Stimulated activated memory B cell treated with anti-CD40 and anti-IgM and Interleukin-4, amounts not matched to agents 10 μg/mL and 1 μg/mL and 100 μg/mL, for 72 hours (primary cell): ENCODE measurements around the gene KLK12.

Experiments
- ATAC-seq: fragments of 150-1000 bp; cut with Tn5 transposase; 2 replicates; pipeline ENCODE4 v1.10.0; 2021
- H3K27ac Mint-ChIP-seq: one replicate; pipeline ENCODE4 v1.8.0; 2022; ENCODE audit warnings: mild to moderate bottlenecking, mixed read lengths
- H3K27me3 Mint-ChIP-seq: one replicate; pipeline ENCODE4 v1.8.0; 2022; ENCODE audit warnings: mixed read lengths
- H3K36me3 Mint-ChIP-seq: one replicate; pipeline ENCODE4 v1.8.0; 2022; ENCODE audit warnings: mixed read lengths
- H3K4me1 Mint-ChIP-seq: one replicate; pipeline ENCODE4 v1.8.0; 2022; ENCODE audit warnings: mixed read lengths
- H3K4me3 Mint-ChIP-seq: one replicate; pipeline ENCODE4 v1.8.0; 2022; ENCODE audit warnings: mild to moderate bottlenecking, moderate library complexity, mixed read lengths
- H3K9me3 Mint-ChIP-seq: one replicate; pipeline ENCODE4 v1.8.0; 2022; ENCODE audit warnings: mixed read lengths

The KLK12 gene

DNA sequence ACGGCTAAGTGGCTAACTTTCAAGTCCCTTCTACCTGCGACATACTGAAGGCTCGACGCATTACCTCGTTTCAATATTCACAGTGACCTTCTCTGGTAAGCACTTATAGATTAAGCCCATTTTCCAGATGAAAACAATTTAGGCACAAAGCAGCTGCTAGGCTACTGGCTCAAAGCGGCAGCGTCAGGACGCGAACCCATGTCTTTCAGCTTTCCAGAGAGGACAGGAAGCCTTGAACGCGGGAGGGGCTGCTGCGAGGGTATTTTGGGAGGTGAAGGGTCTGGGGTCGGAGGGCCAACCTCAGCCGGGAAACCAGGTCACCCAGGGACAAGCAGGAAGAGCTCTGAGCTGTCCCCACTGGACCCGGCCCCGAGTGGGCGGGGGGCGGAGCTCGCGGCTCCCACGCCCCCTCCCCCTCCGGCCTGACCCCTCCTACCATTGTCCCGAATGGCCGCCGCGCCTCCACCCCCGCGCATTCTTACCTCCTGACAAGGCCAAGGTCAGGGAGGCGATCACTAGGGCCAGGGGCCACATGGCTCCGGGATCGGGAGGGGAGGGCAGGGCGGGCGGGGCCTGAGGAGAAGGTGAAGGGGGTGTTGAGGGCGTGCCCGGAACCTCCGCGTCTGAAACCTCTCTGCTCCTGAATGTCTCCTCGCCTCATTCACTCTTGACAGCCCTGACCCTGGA, 29.9 kb upstream of the KLK12 start, which contains the start of gene KLK13:
Gene KLK13, minus strand, starts transcription at position 559 of the 687 bp plus-strand sequence. Its CDS starts 25 bp downstream, at position 534.
- H3K4me1 Mint-ChIP-seq: no peaks in the 10 kb centered on the region
- peaks cover 26% of the 10 kb centered on the region for H3K9me3 Mint-ChIP-seq
- H3K36me3 Mint-ChIP-seq: no peaks in the 10 kb centered on the region
- no peak within 1 kb of the TSS for H3K27ac Mint-ChIP-seq
- ATAC-seq: no peak
- no peak within 1 kb of the TSS for H3K4me3 Mint-ChIP-seq
- peaks cover 28% of the 10 kb centered on the region for H3K27me3 Mint-ChIP-seq

DNA sequence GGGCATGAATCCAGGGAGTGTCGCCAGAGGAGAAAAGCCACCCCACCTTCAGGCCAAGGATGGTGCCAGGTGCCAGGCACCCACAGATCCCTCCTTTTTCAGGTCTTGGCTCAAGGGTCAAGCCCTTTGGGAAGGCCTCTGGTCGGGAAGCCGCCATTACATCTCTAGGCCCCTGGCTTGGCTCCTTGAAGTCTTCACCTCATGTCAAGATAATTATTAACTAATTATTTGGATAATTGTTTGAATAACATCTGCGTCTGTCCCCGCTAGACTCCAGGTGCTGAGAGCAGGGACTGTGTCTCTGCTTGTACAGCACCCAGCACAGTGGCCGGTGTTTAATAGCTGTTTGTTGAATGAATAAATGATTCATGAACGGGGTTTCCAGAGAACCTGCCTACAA, 28.9 kb upstream of the KLK12 start:
- H3K27ac Mint-ChIP-seq: no peak overlapping the region
- H3K36me3 Mint-ChIP-seq: no peaks in the 10 kb centered on the region
- no peak for ATAC-seq
- peaks cover 29% of the 10 kb centered on the region for H3K9me3 Mint-ChIP-seq
- H3K4me1 Mint-ChIP-seq: no peaks in the 10 kb centered on the region
- H3K27me3 Mint-ChIP-seq: peaks cover 32% of the 10 kb centered on the region
- no peak overlapping the region for H3K4me3 Mint-ChIP-seq

DNA sequence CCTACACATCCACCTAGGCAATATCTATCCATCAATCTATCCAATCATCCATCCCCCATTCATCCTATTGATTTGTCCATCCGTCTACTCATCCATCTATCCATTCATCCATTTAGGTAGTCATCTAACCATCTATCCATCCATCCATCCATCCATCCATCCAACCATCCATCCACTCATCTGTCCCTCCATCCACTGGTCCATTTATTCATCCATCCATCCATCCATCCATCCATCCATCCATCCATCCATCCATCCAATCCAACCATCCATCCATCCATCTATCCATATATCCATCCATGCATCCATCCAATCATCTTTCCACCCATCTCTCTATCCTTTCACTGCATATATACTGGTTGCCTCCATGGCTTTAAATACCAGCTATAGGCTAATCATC, 26.2 kb upstream of the KLK12 start:
- H3K9me3 Mint-ChIP-seq: peaks cover 21% of the 10 kb centered on the region
- H3K4me3 Mint-ChIP-seq: no peak overlapping the region
- H3K4me1 Mint-ChIP-seq: no peaks in the 10 kb centered on the region
- ATAC-seq: no peak
- H3K36me3 Mint-ChIP-seq: no peaks in the 10 kb centered on the region
- peaks cover 47% of the 10 kb centered on the region for H3K27me3 Mint-ChIP-seq
- H3K27ac Mint-ChIP-seq: no peak overlapping the region

DNA sequence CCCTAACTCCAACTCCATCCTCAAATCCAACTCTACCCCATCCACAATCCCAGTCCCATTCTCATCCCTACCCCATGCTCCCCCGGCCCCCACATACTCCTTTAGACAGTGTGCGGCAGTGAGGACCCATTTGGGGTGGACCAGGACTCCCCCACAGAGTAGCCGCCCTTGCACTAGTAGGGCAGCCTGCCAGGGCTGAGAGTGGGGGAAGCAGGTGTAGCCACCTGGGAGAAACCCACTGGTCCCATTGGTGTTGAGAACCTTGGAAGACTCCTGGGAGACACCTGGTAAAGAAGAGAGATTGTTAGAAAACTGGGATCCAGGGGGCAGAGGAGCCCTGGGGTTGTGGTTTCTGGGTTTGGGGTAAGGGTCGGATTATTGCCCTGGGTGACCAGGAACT, 25.5 kb upstream of the KLK12 start:
- peaks cover 52% of the 10 kb centered on the region for H3K27me3 Mint-ChIP-seq
- no peaks in the 10 kb centered on the region for H3K36me3 Mint-ChIP-seq
- H3K4me3 Mint-ChIP-seq: no peak overlapping the region
- no peak overlapping the region for H3K27ac Mint-ChIP-seq
- no peak for ATAC-seq
- H3K4me1 Mint-ChIP-seq: no peaks in the 10 kb centered on the region
- peaks cover 22% of the 10 kb centered on the region for H3K9me3 Mint-ChIP-seq

DNA sequence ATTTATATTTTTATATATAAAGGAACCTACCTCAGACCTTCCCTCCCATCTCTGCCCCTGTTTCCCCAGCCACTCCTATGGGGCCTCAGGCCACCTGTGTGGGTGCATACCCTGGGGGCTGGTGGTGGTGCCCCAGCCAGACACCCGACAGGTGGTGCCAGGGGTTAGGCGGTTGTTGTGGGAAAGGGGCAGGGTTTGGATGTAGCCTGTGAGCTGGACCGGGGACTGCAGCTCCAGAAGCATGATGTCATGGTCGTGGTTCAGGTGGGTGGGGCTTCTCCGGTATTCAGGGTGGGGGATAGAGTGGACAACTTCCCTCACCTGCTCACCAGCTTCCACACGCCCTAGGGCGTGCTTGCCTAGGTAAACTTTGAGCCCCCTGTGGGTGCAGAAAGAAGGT, 24.9 kb upstream of the KLK12 start:
- Mint-ChIP-seq H3K36me3 (no peaks in the 10 kb centered on the region), H3K4me3 (no peak overlapping the region), H3K9me3 (peaks cover 22% of the 10 kb centered on the region), H3K27me3 (peaks cover 57% of the 10 kb centered on the region), H3K4me1 (no peaks in the 10 kb centered on the region), H3K27ac (no peak overlapping the region)
- ATAC-seq: no peak

DNA sequence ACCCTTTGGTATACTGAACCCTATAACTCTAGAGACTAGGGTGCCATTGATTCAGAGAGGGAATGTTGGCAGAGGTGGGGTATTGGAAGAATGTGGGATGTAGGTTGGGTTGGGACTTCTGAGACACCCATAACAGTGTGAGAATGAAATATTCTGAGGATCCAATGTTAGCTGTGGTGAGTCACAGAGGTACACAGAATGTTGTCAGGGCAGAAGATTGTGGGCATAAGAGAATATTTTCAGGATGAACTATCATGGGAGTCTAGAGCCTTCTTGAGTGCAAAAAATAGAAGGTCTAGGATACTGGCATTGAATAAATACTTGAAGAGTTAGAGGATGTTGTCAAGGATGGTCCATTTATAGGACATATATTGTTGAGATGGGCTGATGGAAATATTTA, 21.1 kb upstream of the KLK12 start:
- no peak overlapping the region for H3K27ac Mint-ChIP-seq
- H3K4me3 Mint-ChIP-seq: no peak overlapping the region

DNA sequence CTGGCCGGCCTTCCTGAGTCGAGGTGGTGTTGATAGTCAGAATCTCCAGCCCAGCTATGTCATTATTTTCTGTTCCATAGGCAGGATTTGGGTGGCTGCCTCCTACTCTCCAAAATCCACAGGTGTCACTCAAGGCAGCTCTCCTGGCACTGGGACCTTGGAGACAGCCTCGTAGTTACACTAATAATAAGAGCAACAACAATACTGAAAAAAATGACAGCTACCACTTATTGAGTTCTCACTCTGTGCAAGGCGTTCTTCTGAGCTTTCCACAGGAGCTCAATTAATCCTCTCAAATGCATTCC, 12.2 kb upstream of the KLK12 start:
- Mint-ChIP-seq H3K4me3 (no peak overlapping the region), H3K27me3 (peaks cover 7% of the 10 kb centered on the region), H3K9me3 (peaks cover 9% of the 10 kb centered on the region), H3K4me1 (no peaks in the 10 kb centered on the region), H3K27ac (no peak overlapping the region), H3K36me3 (no peaks in the 10 kb centered on the region)
- no peak for ATAC-seq

More for the DNA sequence above, 21.1 kb upstream of the KLK12 start:
- ATAC-seq: no peak
- Mint-ChIP-seq H3K9me3 (peaks cover 13% of the 10 kb centered on the region), H3K27me3 (peaks cover 61% of the 10 kb centered on the region), H3K4me1 (no peaks in the 10 kb centered on the region), H3K36me3 (no peaks in the 10 kb centered on the region)

DNA sequence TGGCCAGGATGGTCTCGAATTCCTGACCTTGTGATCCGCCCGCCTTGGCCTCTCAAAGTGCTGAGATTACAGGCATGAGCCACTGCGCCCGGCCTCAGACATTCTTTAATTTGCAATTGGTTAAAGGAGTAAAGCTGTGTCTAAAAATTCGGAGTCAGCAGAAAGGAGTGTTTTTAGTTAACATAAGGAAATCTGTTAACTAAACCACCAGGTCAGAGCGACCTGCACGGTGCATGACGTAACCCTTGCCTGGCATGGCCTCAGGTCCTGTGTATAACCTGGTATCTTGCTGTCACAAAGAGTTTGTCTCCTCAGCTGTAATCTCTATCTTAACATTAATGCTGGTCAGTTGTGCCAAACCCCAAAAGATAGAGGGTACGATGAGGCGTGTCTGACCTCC, 9.5 kb upstream of the KLK12 start:
- H3K36me3 Mint-ChIP-seq: no peaks in the 10 kb centered on the region

DNA sequence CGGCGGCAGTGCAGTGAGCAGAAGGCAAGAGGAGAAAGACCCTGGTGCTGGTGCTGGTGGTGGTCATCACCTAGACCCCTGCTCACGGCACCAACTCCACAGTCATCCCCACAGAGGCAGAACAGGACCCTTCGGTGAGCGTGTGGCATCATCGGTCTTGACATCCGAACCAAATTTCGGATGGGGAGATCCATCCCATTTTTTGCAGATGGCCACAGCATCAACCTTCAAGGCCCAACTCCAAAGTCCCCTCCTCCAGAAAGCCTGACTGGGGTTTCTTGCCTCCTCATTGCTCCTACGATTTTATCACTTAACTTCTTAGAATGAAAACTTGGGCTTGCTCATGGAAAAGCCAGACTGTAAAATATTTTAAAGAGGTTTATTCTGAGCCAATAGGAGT, 8.7 kb upstream of the KLK12 start:
- Mint-ChIP-seq H3K36me3 (no peaks in the 10 kb centered on the region), H3K9me3 (peaks cover 6% of the 10 kb centered on the region), H3K27ac (no peak overlapping the region), H3K4me1 (no peaks in the 10 kb centered on the region), H3K4me3 (no peak overlapping the region), H3K27me3 (no peaks in the 10 kb centered on the region)
- ATAC-seq: no peak

More for the DNA sequence above, 9.5 kb upstream of the KLK12 start:
- Mint-ChIP-seq H3K4me1 (no peaks in the 10 kb centered on the region), H3K27me3 (peaks cover 5% of the 10 kb centered on the region), H3K9me3 (peaks cover 9% of the 10 kb centered on the region), H3K4me3 (no peak overlapping the region), H3K27ac (no peak overlapping the region)
- no peak for ATAC-seq

DNA sequence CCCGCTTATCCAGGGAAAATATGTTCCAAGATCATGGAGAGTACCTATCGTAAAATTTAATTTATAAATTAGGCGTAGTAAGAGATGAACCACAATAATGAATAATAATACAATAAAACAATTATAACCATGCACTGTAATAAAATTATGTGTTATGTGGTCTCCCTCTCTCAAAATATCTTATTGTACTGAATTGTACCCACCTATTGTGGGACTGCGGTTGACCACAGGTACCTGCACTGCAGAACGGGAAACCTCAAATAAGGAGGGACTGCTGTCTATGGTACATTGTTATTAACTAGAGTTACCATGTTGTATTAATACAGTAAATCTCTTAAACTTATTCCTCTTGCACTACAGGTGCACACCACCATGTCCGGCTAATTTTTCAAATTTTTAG, 5.3 kb upstream of the KLK12 start:
- Mint-ChIP-seq H3K9me3 (peaks cover 2% of the 10 kb centered on the region), H3K4me3 (no peak overlapping the region), H3K27me3 (peaks cover 7% of the 10 kb centered on the region), H3K36me3 (no peaks in the 10 kb centered on the region), H3K27ac (no peak overlapping the region), H3K4me1 (no peaks in the 10 kb centered on the region)
- no peak for ATAC-seq

DNA sequence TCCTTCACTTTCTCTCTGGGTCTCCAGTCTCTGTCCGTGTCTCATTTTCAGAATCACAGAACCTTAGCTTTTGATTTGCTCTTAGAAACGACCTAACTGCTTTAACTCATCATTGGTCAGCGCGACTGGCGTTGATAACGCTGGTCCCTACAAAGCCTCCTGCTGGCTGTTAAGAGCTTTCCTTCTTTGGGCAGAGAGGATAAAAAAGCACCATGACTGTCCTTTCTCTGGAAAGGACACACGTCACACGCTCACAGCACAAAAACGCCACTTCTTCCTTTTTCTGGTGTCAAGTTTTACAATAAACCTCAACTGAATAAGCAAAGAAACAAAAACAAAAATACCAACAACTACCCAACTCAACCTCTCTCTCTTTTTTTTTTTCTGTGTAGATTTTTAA, 1.7 kb upstream of the KLK12 start:
- ATAC-seq: no peak
- peaks cover 39% of the 10 kb centered on the region for H3K27me3 Mint-ChIP-seq
- H3K4me3 Mint-ChIP-seq: no peak overlapping the region

DNA sequence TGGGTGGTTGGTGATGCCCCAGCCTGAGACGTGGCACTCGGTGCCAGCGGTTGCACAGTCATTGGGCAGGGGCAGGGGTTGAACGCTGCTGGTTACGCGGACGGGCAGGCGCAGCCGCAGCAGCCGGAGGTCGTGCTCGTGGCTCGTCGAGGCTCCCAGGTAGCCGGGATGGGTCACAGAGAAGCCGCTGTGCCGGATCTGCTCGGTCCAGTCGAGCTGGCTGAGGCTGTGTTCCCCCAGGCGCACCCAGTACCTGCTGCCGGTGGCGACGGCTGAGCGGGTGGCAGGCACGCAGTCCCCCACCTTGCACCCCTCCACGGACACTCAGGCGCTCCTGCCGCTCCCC, 2.9 kb downstream of the KLK12 start:
- Mint-ChIP-seq H3K4me3 (no peak overlapping the region), H3K27ac (no peak overlapping the region), H3K9me3 (peaks cover 12% of the 10 kb centered on the region), H3K36me3 (no peaks in the 10 kb centered on the region), H3K4me1 (no peaks in the 10 kb centered on the region), H3K27me3 (peaks cover 62% of the 10 kb centered on the region)
- ATAC-seq: no peak

More for the DNA sequence above, 1.7 kb upstream of the KLK12 start:
- H3K36me3 Mint-ChIP-seq: no peaks in the 10 kb centered on the region
- H3K9me3 Mint-ChIP-seq: peaks cover under 1% of the 10 kb centered on the region
- no peak overlapping the region for H3K27ac Mint-ChIP-seq
- no peaks in the 10 kb centered on the region for H3K4me1 Mint-ChIP-seq

DNA sequence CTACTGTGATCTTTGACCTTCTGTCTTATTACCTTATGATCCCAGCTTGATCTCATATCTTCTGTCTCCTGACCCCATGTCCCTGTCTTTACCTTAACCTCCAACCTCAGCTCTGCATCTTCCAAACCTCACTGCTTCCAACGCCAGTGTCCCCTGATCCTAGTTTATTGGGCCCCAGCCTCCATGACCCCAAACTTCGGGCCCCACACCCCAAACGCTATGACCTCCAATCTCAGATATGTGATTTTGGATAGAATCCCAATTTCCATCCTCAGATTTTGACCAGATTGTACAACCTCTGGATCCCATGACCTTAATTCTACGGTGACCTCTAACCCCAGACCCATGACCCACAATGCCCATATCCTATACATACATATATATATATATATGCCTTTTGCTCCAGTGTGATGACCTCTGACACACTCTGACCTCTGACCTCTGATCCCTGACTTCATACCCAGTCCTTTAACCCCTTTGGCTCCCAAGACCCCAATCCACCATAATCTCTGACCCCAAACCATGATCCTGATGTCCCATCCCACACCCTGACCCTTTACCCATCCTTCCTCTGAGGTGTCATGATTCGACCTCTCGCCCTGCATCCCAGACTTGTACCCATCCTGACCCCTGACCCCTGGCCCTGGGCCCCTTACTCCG, 3.5 kb downstream of the KLK12 start:
- H3K27me3 Mint-ChIP-seq: peaks cover 67% of the 10 kb centered on the region
- no peak overlapping the region for H3K27ac Mint-ChIP-seq
- no peaks in the 10 kb centered on the region for H3K36me3 Mint-ChIP-seq
- peaks cover 12% of the 10 kb centered on the region for H3K9me3 Mint-ChIP-seq
- no peaks in the 10 kb centered on the region for H3K4me1 Mint-ChIP-seq
- no peak for ATAC-seq
- H3K4me3 Mint-ChIP-seq: no peak overlapping the region

DNA sequence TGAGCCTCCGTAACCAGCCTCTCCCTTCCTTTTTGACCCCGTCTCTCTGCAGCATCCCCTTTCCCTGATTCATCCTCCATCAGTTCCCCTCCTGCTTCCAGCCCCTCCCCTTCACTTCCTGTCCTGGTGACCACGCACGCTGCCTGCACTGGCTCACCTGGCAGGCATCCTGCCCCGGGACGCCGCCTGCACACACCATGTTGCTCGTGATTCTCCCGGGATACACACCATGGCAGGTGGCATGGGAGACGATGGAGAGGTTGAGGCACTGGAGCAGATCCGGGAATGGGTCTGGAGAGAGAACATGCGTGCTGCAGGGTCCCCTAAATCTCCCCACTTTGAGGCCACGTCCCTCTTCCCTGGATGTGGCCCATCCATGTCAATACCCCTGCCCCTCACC, 4.2 kb downstream of the KLK12 start:
- Mint-ChIP-seq H3K27ac (no peak overlapping the region), H3K4me3 (no peak overlapping the region), H3K36me3 (no peaks in the 10 kb centered on the region), H3K27me3 (peaks cover 65% of the 10 kb centered on the region), H3K4me1 (no peaks in the 10 kb centered on the region), H3K9me3 (peaks cover 12% of the 10 kb centered on the region)
- ATAC-seq: no peak

DNA sequence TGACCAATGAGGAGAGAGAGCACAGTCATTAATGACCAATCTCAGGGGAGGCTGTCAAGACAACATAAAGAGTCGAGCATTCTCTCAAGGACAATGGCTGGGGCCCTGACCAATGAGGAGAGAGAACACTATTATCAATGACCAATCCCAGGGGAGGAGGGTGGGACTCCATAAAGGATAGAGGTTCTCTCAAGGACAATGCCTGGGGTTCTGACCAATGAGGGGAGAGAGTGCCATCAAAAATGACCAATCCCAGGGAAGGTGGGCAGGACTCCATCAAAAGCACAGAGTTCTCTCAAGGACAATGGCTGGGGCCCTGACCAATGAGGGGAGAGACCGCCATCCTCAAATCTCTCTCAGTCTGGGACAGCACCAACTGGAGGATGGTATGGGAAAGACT, 5.1 kb downstream of the KLK12 start:
- Mint-ChIP-seq H3K36me3 (no peaks in the 10 kb centered on the region), H3K4me1 (no peaks in the 10 kb centered on the region), H3K27ac (no peak overlapping the region), H3K9me3 (peaks cover 12% of the 10 kb centered on the region), H3K27me3 (peaks cover 59% of the 10 kb centered on the region), H3K4me3 (no peak overlapping the region)
- no peak for ATAC-seq

DNA sequence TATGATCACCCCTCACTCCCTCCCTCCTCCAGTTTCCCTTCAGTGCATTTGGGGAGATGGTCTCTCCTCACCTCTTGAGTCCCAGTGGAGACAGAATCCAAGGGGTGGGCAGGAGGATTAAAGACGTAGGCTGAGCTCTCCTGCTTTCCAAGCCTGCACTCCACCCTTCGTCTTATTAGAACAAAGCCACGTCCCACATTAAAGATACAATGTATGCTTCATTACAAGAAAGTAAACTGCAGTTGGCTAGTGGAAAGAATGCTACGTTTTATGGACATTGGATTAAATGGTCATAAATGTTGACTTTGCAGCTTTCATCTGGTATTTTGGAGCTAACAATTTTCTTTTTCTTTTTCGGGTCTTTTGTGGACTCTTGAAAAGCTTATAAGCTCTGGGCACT, 6.9 kb downstream of the KLK12 start:
- Mint-ChIP-seq H3K4me3 (no peak overlapping the region), H3K36me3 (no peaks in the 10 kb centered on the region), H3K4me1 (no peaks in the 10 kb centered on the region), H3K27ac (no peak overlapping the region), H3K27me3 (peaks cover 61% of the 10 kb centered on the region), H3K9me3 (peaks cover 12% of the 10 kb centered on the region)
- no peak for ATAC-seq
